Neural cell (in vitro differentiated cells): ENCODE data around the gene FBXL2. TPM values are rescaled to one million over a fixed set of nuclear protein-coding genes. Genes with fewer than 3 reads are reported as not detected.

Source experiments
- H2AFZ ChIP-seq: fragments of 200-600, 300-800 bp; sonication (generic), shearing (Covaris generic); 2 replicates; pipeline ENCODE4 v1.6.0; 2014; ENCODE audit warnings: low read depth, mild to moderate bottlenecking, antibody characterized with exemption, low read length, moderate library complexity
- H3F3A ChIP-seq: fragments of 200-600 bp; shearing (Covaris generic); 2 replicates; pipeline ENCODE4 v1.6.1; 2016; ENCODE audit warnings: mild to moderate bottlenecking, moderate library complexity, mixed read lengths, antibody characterized with exemption, low read length; ENCODE audit not compliant: insufficient read depth, poor library complexity, severe bottlenecking
- H3K27ac ChIP-seq: fragments of 200-600, 300-800 bp; sonication (generic), shearing (Covaris generic); 2 replicates; pipeline ENCODE4 v1.5.1; 2014; ENCODE audit warnings: mild to moderate bottlenecking, low read length, moderate library complexity
- H3K27me3 ChIP-seq: fragments of 300-800, 200-600 bp; sonication (generic), shearing (Covaris generic); 2 replicates; pipeline ENCODE4 v1.6.0; 2014; ENCODE audit warnings: mild to moderate bottlenecking, low read depth, low read length, moderate library complexity; ENCODE audit not compliant: insufficient read depth
- H3K36me3 ChIP-seq: fragments of 300-800, 200-600 bp; sonication (generic), shearing (Covaris generic); 2 replicates; pipeline ENCODE4 v1.5.1; 2014; ENCODE audit warnings: mild to moderate bottlenecking, antibody characterized with exemption, low read length, moderate library complexity; ENCODE audit not compliant: insufficient read depth
- H3K4me2 ChIP-seq: fragments of 300-800, 200-600 bp; sonication (generic), shearing (Covaris generic); 2 replicates; pipeline ENCODE4 v1.6.0; 2014; ENCODE audit warnings: mild to moderate bottlenecking, low read length
- H3K4me3 ChIP-seq: fragments of 300-800, 200-600 bp; sonication (generic), shearing (Covaris generic); 2 replicates; pipeline ENCODE4 v1.5.1; 2014; ENCODE audit warnings: mild to moderate bottlenecking, low read length, moderate library complexity
- H3K79me2 ChIP-seq: fragments of 200-600 bp; shearing (Covaris generic); replicated peaks from 2 replicates; pipeline ENCODE4 v1.6.0; 2014; ENCODE audit warnings: mild to moderate bottlenecking, low read length, moderate library complexity; ENCODE audit not compliant: insufficient read depth
- H3K9ac ChIP-seq: fragments of 300-800, 200-600 bp; sonication (generic), shearing (Covaris generic); 2 replicates; pipeline ENCODE4 v1.6.1; 2016; ENCODE audit warnings: mild to moderate bottlenecking, low read length, mixed read lengths
- H3K9me2 ChIP-seq: fragments of 200-600 bp; shearing (Covaris generic); 2 replicates; pipeline ENCODE4 v1.6.1; 2016; ENCODE audit warnings: mild to moderate bottlenecking, low read length, mixed read lengths; ENCODE audit not compliant: insufficient read depth
- H3K9me3 ChIP-seq: fragments of 200-600, 300-800 bp; sonication (generic), shearing (Covaris generic); 2 replicates; pipeline ENCODE4 v1.6.1; 2016; ENCODE audit warnings: mild to moderate bottlenecking, mixed run types, low read length, moderate library complexity, mixed read lengths
- H4K20me1 ChIP-seq: fragments of 200-600 bp; shearing (Covaris generic); 2 replicates; pipeline ENCODE4 v1.6.1; 2016; ENCODE audit warnings: mild to moderate bottlenecking, mixed run types; ENCODE audit not compliant: insufficient read depth
- EP300 ChIP-seq: fragments of 450-650 bp; conservative IDR thresholded peaks from 2 replicates; pipeline ENCODE4 v1.6.1; 2014; ENCODE audit warnings: antibody characterized with exemption, mild to moderate bottlenecking, moderate library complexity; ENCODE audit not compliant: poor library complexity, severe bottlenecking
- EZH2 ChIP-seq: fragments of 200-600, 300-800 bp; shearing (Covaris generic), sonication (generic); IDR thresholded peaks from 2 replicates; pipeline ENCODE4 v1.6.1; 2014; ENCODE audit warnings: antibody characterized with exemption, low read length, borderline replicate concordance, mild to moderate bottlenecking; ENCODE audit not compliant: insufficient read depth, poor library complexity, severe bottlenecking
- MXI1 ChIP-seq: fragments of 450-650 bp; conservative IDR thresholded peaks from 2 replicates; pipeline ENCODE4 v1.6.1; 2014; ENCODE audit warnings: antibody characterized with exemption, mild to moderate bottlenecking; ENCODE audit not compliant: poor library complexity, severe bottlenecking
- POLR2AphosphoS5 ChIP-seq: IDR thresholded peaks from 2 replicates; pipeline ENCODE4 v1.6.1; 2012
- RAD21 ChIP-seq: fragments of 450-650 bp; conservative IDR thresholded peaks from 2 replicates; pipeline ENCODE4 v1.6.1; 2014; ENCODE audit warnings: antibody characterized with exemption, mild to moderate bottlenecking, moderate library complexity
- SMC3 ChIP-seq: fragments of 450-650 bp; conservative IDR thresholded peaks from 2 replicates; pipeline ENCODE4 v1.6.1; 2014; ENCODE audit warnings: antibody characterized with exemption, mild to moderate bottlenecking, moderate library complexity; ENCODE audit not compliant: poor library complexity
- TAF1 ChIP-seq: IDR thresholded peaks from 2 replicates; pipeline ENCODE4 v1.6.1; 2012; ENCODE audit warnings: low read depth
- polyA plus RNA-seq: library from polyadenylated mRNA; depleted of rRNA; stranded (reverse); fragments of >200 nt; gene quantifications from 2 replicates; pipeline ENCODE4 v1.2.3, GENCODE V29; 2014
- TF ChIP-seq, protein P1 (sequence below): IDR thresholded peaks from 2 replicates; pipeline ENCODE4 v1.6.1; 2012; ENCODE audit warnings: borderline replicate concordance
- TF ChIP-seq, protein P2 (sequence below): fragments of 450-650 bp; IDR thresholded peaks from 2 replicates; pipeline ENCODE4 v1.5.1; 2014; ENCODE audit warnings: antibody characterized with exemption, mild to moderate bottlenecking, moderate library complexity; ENCODE audit not compliant: poor library complexity, severe bottlenecking

Gene FBXL2
- polyA plus RNA-seq, 1 donor from 2014 or later, result 82.0 TPM

DNA sequence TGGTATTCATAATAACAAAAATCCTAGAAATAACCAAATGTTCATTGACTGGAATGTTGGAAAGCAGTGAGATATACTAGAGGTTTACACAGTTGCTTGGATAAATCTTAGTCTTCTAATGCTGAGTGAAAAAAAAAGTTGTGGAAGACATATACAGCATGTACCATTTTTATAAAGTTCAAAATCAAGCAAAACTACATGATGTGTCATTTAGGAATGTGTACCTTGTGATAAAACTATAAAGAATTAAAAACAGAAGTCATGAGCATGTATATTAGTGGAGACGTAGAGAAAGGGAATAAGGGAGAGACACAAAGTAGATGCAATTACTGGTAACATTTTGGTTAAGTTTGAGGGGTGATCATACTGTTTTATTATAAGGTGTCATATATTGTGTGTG is 45.2 kb downstream of the FBXL2 start:
- Histone ChIP-seq H3F3A (no peaks in the 10 kb centered on the region), H3K27me3 (no peaks in the 10 kb centered on the region), H3K9me2 (no peaks in the 10 kb centered on the region), H4K20me1 (no peaks in the 10 kb centered on the region), H3K36me3 (no peaks in the 10 kb centered on the region), H2AFZ (no peak overlapping the region), H3K9me3 (peaks cover 3% of the 10 kb centered on the region), H3K79me2 (no peaks in the 10 kb centered on the region), H3K4me3 (no peak overlapping the region), H3K4me2 (no peak overlapping the region), H3K27ac (no peak overlapping the region), H3K9ac (no peak overlapping the region)
- no peak for TF ChIP-seq MXI1
- no peak for TF ChIP-seq RAD21
- TF ChIP-seq, protein P1, sequence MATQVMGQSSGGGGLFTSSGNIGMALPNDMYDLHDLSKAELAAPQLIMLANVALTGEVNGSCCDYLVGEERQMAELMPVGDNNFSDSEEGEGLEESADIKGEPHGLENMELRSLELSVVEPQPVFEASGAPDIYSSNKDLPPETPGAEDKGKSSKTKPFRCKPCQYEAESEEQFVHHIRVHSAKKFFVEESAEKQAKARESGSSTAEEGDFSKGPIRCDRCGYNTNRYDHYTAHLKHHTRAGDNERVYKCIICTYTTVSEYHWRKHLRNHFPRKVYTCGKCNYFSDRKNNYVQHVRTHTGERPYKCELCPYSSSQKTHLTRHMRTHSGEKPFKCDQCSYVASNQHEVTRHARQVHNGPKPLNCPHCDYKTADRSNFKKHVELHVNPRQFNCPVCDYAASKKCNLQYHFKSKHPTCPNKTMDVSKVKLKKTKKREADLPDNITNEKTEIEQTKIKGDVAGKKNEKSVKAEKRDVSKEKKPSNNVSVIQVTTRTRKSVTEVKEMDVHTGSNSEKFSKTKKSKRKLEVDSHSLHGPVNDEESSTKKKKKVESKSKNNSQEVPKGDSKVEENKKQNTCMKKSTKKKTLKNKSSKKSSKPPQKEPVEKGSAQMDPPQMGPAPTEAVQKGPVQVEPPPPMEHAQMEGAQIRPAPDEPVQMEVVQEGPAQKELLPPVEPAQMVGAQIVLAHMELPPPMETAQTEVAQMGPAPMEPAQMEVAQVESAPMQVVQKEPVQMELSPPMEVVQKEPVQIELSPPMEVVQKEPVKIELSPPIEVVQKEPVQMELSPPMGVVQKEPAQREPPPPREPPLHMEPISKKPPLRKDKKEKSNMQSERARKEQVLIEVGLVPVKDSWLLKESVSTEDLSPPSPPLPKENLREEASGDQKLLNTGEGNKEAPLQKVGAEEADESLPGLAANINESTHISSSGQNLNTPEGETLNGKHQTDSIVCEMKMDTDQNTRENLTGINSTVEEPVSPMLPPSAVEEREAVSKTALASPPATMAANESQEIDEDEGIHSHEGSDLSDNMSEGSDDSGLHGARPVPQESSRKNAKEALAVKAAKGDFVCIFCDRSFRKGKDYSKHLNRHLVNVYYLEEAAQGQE, result no peak
- TF ChIP-seq, protein P2, sequence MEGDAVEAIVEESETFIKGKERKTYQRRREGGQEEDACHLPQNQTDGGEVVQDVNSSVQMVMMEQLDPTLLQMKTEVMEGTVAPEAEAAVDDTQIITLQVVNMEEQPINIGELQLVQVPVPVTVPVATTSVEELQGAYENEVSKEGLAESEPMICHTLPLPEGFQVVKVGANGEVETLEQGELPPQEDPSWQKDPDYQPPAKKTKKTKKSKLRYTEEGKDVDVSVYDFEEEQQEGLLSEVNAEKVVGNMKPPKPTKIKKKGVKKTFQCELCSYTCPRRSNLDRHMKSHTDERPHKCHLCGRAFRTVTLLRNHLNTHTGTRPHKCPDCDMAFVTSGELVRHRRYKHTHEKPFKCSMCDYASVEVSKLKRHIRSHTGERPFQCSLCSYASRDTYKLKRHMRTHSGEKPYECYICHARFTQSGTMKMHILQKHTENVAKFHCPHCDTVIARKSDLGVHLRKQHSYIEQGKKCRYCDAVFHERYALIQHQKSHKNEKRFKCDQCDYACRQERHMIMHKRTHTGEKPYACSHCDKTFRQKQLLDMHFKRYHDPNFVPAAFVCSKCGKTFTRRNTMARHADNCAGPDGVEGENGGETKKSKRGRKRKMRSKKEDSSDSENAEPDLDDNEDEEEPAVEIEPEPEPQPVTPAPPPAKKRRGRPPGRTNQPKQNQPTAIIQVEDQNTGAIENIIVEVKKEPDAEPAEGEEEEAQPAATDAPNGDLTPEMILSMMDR, result no peak
- no peak for TF ChIP-seq TAF1
- no peak for TF ChIP-seq POLR2AphosphoS5
- no peak for TF ChIP-seq SMC3
- TF ChIP-seq EZH2, result no peak
- no peak for TF ChIP-seq EP300

DNA sequence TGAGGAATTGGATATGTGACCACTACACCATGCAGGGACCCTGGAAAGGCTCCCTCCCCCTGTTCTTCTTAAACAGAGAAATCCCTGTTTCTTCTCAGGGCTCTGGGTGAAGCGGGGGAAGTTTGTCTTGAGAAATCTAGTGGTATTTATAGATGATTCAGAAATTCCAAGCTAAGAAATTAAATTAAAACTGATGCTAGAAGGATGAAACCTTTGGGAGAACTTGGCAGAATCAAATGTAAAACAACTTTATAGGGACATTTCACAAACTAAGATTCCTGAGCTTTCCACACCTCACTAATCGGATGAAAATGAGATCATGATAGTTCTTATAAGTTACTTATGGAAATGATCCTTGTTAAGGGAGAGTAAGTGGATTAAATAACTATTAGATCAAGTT is 54.2 kb downstream of the FBXL2 start:
- Histone ChIP-seq H3K4me3 (no peak overlapping the region), H3K36me3 (no peaks in the 10 kb centered on the region), H2AFZ (no peak overlapping the region), H3K79me2 (no peaks in the 10 kb centered on the region), H3K4me2 (no peak overlapping the region), H3K9ac (no peak overlapping the region), H3K27me3 (no peaks in the 10 kb centered on the region), H3F3A (no peaks in the 10 kb centered on the region), H3K9me2 (no peaks in the 10 kb centered on the region), H4K20me1 (no peaks in the 10 kb centered on the region), H3K27ac (no peak overlapping the region), H3K9me3 (no peaks in the 10 kb centered on the region)
- TF ChIP-seq RAD21 (no peak), TAF1 (no peak), SMC3 (no peak), MXI1 (no peak), EZH2 (no peak), POLR2AphosphoS5 (no peak)
- TF ChIP-seq, protein P2, result no peak
- TF ChIP-seq, protein P1, result no peak
